Panc1 (cell line): Measurements from ENCODE around the gene IL1R1. TPM values are rescaled to one million over a fixed set of nuclear protein-coding genes. Genes with fewer than 3 reads are reported as not detected.

Experiments used
- ATAC-seq: fragments of 200-7000 bp; cut with Tn5 transposase; 2 replicates; pipeline ENCODE4 v1.9.1; 2020; ENCODE audit warnings: mild to moderate bottlenecking, moderate library complexity
- BruUV-seq: library from RNA; stranded (reverse); fragments of 400-500 nt; replicated peaks from 2 replicates; lab custom pipeline; 2021; lab: Mats Ljungman, UMichigan
- CTCF ChIA-PET: fragments of 300-600 bp; sonication (Branson Sonifier 250); formaldehyde crosslinking; loops from one replicate; lab custom pipeline; 2022; ENCODE audit warnings: antibody characterized with exemption; lab: Charles Lee
- POLR2A ChIA-PET: fragments of 300-600 bp; sonication (Branson Sonifier 250); formaldehyde crosslinking; loops from one replicate; lab custom pipeline; 2022; ENCODE audit warnings: antibody characterized with exemption; lab: Charles Lee
- DNase-seq: peaks from one replicate; pipeline ENCODE4 v3.0.0-alpha.2; 2010; ENCODE audit warnings: low read depth, low spot score
- H3K27ac ChIP-seq: 2 replicates; pipeline ENCODE4 v1.5.1; 2011; ENCODE audit warnings: mild to moderate bottlenecking, low read length, inconsistent platforms
- H3K27me3 ChIP-seq: fragments of 200-500 bp; sonication (Bioruptor generic); 2 replicates; pipeline ENCODE4 v1.6.0; 2014; ENCODE audit warnings: low read length, inconsistent platforms; ENCODE audit not compliant: control insufficient read depth, insufficient read depth
- H3K36me3 ChIP-seq: fragments of 200-500 bp; sonication (Bioruptor generic); 2 replicates; pipeline ENCODE4 v1.5.1; 2014; ENCODE audit warnings: inconsistent platforms, mild to moderate bottlenecking, low read length, moderate library complexity; ENCODE audit not compliant: control insufficient read depth, insufficient read depth
- H3K4me1 ChIP-seq: 2 replicates; pipeline ENCODE4 v1.5.1; 2011; ENCODE audit warnings: inconsistent platforms, mild to moderate bottlenecking, low read length, moderate library complexity; ENCODE audit not compliant: control insufficient read depth, insufficient read depth
- H3K4me3 ChIP-seq, 2 experiments: 2 replicates each; pipeline ENCODE4 v1.5.1; 2011 to 2012; ENCODE audit warnings: low read depth in 2 of 2, low read length in 2 of 2, mild to moderate bottlenecking in 2 of 2, inconsistent platforms in 1 of 2, moderate library complexity in 1 of 2
- H3K9me3 ChIP-seq: fragments of 200-500 bp; sonication (Bioruptor generic); 2 replicates; pipeline ENCODE4 v1.5.1; 2014; ENCODE audit warnings: low read depth, mild to moderate bottlenecking, inconsistent platforms, low read length, moderate library complexity; ENCODE audit not compliant: control insufficient read depth, insufficient read depth
- CTCF ChIP-seq: fragments of 450-650 bp; IDR thresholded peaks from 2 replicates; pipeline ENCODE4 v1.5.1; 2017; ENCODE audit warnings: mild to moderate bottlenecking
- POLR2AphosphoS5 ChIP-seq: IDR thresholded peaks from 2 replicates; pipeline ENCODE4 v1.6.1; 2012; ENCODE audit warnings: mild to moderate bottlenecking, low read depth, low read length, moderate library complexity
- REST ChIP-seq, 2 experiments: IDR thresholded peaks; 2 replicates each; pipeline ENCODE4 v1.6.1; 2011 to 2012; ENCODE audit warnings: low read depth in 2 of 2, control low read depth in 1 of 2, low read length in 1 of 2, mild to moderate bottlenecking in 1 of 2, moderate library complexity in 1 of 2; ENCODE audit not compliant: insufficient read depth in 1 of 2
- SIN3A ChIP-seq: IDR thresholded peaks from 2 replicates; pipeline ENCODE4 v1.6.1; 2012; ENCODE audit warnings: low read depth, mild to moderate bottlenecking, low read length, moderate library complexity, borderline replicate concordance; ENCODE audit not compliant: insufficient read depth
- TCF7L2 ChIP-seq: IDR thresholded peaks from 2 replicates; pipeline ENCODE4 v1.6.1; 2011; ENCODE audit warnings: mild to moderate bottlenecking, low read depth, low read length, inconsistent platforms
- in situ Hi-C: cut with HindIII; loops from 2 replicates; pipeline ENCODE4 v1.10.0; 2016; ENCODE audit warnings: low sequenced_read_pairs, low pct_unique_long_range_greater_than_20kb
- intact Hi-C: fragments of 100-400 bp; cut with micrococcal nuclease; formaldehyde crosslinking; loops from one replicate; pipeline ENCODE4 v1.10.0; 2022; ENCODE audit not compliant: unreplicated experiment
- total RNA-seq: library from RNA; stranded (reverse); gene quantifications from one replicate; pipeline ENCODE4 v1.2.1, GENCODE V29; 2021; ENCODE audit not compliant: unreplicated experiment

Gene IL1R1
- total RNA-seq, 1 experiment from 2014 or later = 7.1 TPM

- Histone ChIP-seq H3K36me3 (no peaks in the 10 kb centered on the region), H3K27ac (no peak overlapping the region; the same call in 1 of the 2 replicates), H3K4me3 (no peak overlapping the region; a peak in 1 of 4 replicates), H3K4me1 (peaks cover 7% of the 10 kb centered on the region; the same call in 1 of the 2 replicates), H3K27me3 (no peaks in the 10 kb centered on the region), H3K9me3 (no peaks in the 10 kb centered on the region)
- no peak for TF ChIP-seq CTCF
- BruUV-seq = no TSS peak
- in situ Hi-C loops (no loop called here), intact Hi-C loops (no loop called here)
- DNase-seq (no peak), ATAC-seq (no peak; the same call in 1 of the 2 replicates)
- CTCF ChIA-PET = no interaction called here
- POLR2A ChIA-PET = no interaction called here
Observed at GRCh38 chr2:102226612-102227391, 84.3 kb downstream of the IL1R1 start.

GRCh38 chr2:102229141-102229769, 86.7 kb downstream of the IL1R1 start:
- intact Hi-C loops (no loop called here), in situ Hi-C loops (no loop called here)
- no TSS peak for BruUV-seq
- Histone ChIP-seq H3K27ac (no peak overlapping the region), H3K4me1 (peaks cover 7% of the 10 kb centered on the region; the same call in 1 of the 2 replicates), H3K9me3 (no peaks in the 10 kb centered on the region), H3K36me3 (no peaks in the 10 kb centered on the region), H3K27me3 (no peaks in the 10 kb centered on the region), H3K4me3 (no peak overlapping the region)
- no peak for DNase-seq
- ChIA-PET POLR2A (no interaction called here), CTCF (no interaction called here)
- ATAC-seq = no peak
- TF ChIP-seq CTCF (no peak), SIN3A (no peak), REST (IDR thresholded peaks at IDR 0.05; ENCODE audit: insufficient read depth in 1 of 2, low read depth in 2 of 2, low read length in 1 of 2) (no peak), POLR2AphosphoS5 (no peak), TCF7L2 (no peak)

Other genes with a start within 250 kb of the IL1R1 start
- gene IL1R2, start 150.8 kb upstream of the IL1R1 start, total RNA-seq = 0.15 TPM
- not detected for gene IL1RL2, start 44.3 kb downstream of the IL1R1 start, total RNA-seq
- 0.15 TPM for gene IL1RL1, start 168.8 kb downstream of the IL1R1 start, total RNA-seq
- 0.08 TPM for gene IL18R1, start 213.1 kb downstream of the IL1R1 start, total RNA-seq